Activated CD8-positive, alpha-beta memory T cell treated with anti-CD3 and anti-CD28 coated beads for 1 hour (primary cell): ENCODE results near the gene CCS.
A peak's percentile ranks its signal among the peaks of the same experiment; 100 is the strongest.
"Not testable (repeated sequence)": the region's sequence is repeated elsewhere in the genome, so short reads cannot be mapped to it uniquely, and the experiment has no call there.

ENCODE experiments used
- DNase-seq, 2 donors: peaks; one replicate each; pipeline ENCODE4 v3.0.0-alpha.2; 2020; ENCODE audit warnings: low read depth in 1 of 2; ENCODE audit errors: extremely low read depth in 1 of 2

The CCS gene

GRCh38 chr11:66589996-66590675, 2.8 kb upstream of the CCS start:
- DNase-seq, result no peak

GRCh38 chr11:66591175-66591574, 1.8 kb upstream of the CCS start:
- DNase-seq, result no peak

- DNase-seq, result no peak
These were observed 284 bp downstream of the CCS start for GRCh38 chr11:66593303-66593635.

- no peak for DNase-seq
These were observed 665 bp downstream of the CCS start for GRCh38 chr11:66593650-66594049.

- DNase-seq, result no peak
These were observed 2.4 kb downstream of the CCS start for GRCh38 chr11:66595245-66595904.

GRCh38 chr11:66598993-66599392, 6.0 kb downstream of the CCS start:
- DNase-seq, result no peak

GRCh38 chr11:66600219-66600618, 7.2 kb downstream of the CCS start:
- DNase-seq, result no peak

- no peak for DNase-seq
These were observed 7.7 kb downstream of the CCS start for GRCh38 chr11:66600631-66601233.

- DNase-seq, result no peak
These were observed 10.1 kb downstream of the CCS start for GRCh38 chr11:66603072-66603471.

- no peak for DNase-seq
These were observed 11.2 kb downstream of the CCS start for GRCh38 chr11:66604155-66604554.

GRCh38 chr11:66606608-66607007, 13.6 kb downstream of the CCS start:
- DNase-seq, result not testable (repeated sequence)

- DNase-seq, result no peak
These were observed 14.3 kb downstream of the CCS start for GRCh38 chr11:66607126-66607834.

- no peak for DNase-seq
These were observed 17.0 kb downstream of the CCS start for GRCh38 chr11:66609721-66610617.

- DNase-seq, result no peak
These were observed 19.5 kb downstream of the CCS start for GRCh38 chr11:66612458-66612857.

GRCh38 chr11:66614073-66614472, 21.1 kb downstream of the CCS start:
- DNase-seq, result no peak

- peak; percentile 94 for DNase-seq
These were observed 23.6 kb downstream of the CCS start, which contains the start of gene RBM14 for GRCh38 chr11:66616379-66617154. Gene RBM14, plus strand, starts transcription at chr11:66616630. Its CDS starts 91 bp downstream, at chr11:66616721.

- DNase-seq, result no peak
These were observed 24.3 kb downstream of the CCS start for GRCh38 chr11:66617155-66617834.

- DNase-seq, result no peak
These were observed 26.1 kb downstream of the CCS start for GRCh38 chr11:66619080-66619554.

- no peak for DNase-seq
These were observed 31.5 kb downstream of the CCS start for GRCh38 chr11:66624450-66624849.
